Natural killer cell (primary cell): ENCODE data around the gene SLC6A3. TPM values are rescaled to one million over a fixed set of nuclear protein-coding genes. Genes with fewer than 3 reads are reported as not detected.

Experiments used
- ATAC-seq, 3 donors: fragments of 150-1000 bp in 2 of 3; fragments of 200-7000 bp in 1 of 3; cut with Tn5 transposase; 1 replicate in 1 of 3; 2 replicates in 2 of 3; pipeline ENCODE4 v1.10.0; 2021; ENCODE audit warnings: mild to moderate bottlenecking in 2 of 3, moderate library complexity in 2 of 3
- DNase-seq, 2 donors: peaks; one replicate each; pipeline versions ENCODE4 v3.0.0 to v3.0.0-alpha.2; 2013 to 2021; ENCODE audit warnings: mixed read lengths in 1 of 2
- H3K27ac ChIP-seq: one replicate; pipeline ENCODE4 v1.5.1; 2013; ENCODE audit warnings: mild to moderate bottlenecking, low read length
- H3K27me3 ChIP-seq: one replicate; pipeline ENCODE4 v1.6.1; 2013; ENCODE audit warnings: low read length; ENCODE audit not compliant: control insufficient read depth, insufficient read depth
- H3K36me3 ChIP-seq: one replicate; pipeline ENCODE4 v1.6.1; 2013; ENCODE audit warnings: low read length; ENCODE audit not compliant: control insufficient read depth, insufficient read depth
- H3K4me1 ChIP-seq: one replicate; pipeline ENCODE4 v1.6.1; 2013; ENCODE audit warnings: low read length; ENCODE audit not compliant: control insufficient read depth, insufficient read depth
- H3K4me3 ChIP-seq: one replicate; pipeline ENCODE4 v1.5.1; 2013; ENCODE audit warnings: low read length
- H3K9me3 ChIP-seq: one replicate; pipeline ENCODE4 v1.6.1; 2013; ENCODE audit warnings: low read length; ENCODE audit not compliant: control insufficient read depth, insufficient read depth
- H3K27ac Mint-ChIP-seq, 2 donors: one replicate each; pipeline ENCODE4 v1.8.0; 2022; ENCODE audit warnings: mild to moderate bottlenecking in 2 of 2, mixed read lengths in 2 of 2, moderate library complexity in 1 of 2
- H3K27me3 Mint-ChIP-seq, 2 donors: one replicate each; pipeline ENCODE4 v1.8.0; 2022; ENCODE audit warnings: low read depth in 2 of 2, mixed read lengths in 2 of 2
- H3K36me3 Mint-ChIP-seq: one replicate; pipeline ENCODE4 v1.8.0; 2022; ENCODE audit warnings: mixed read lengths
- H3K4me1 Mint-ChIP-seq, 2 donors: one replicate each; pipeline ENCODE4 v1.8.0; 2022; ENCODE audit warnings: mixed read lengths in 2 of 2
- H3K4me3 Mint-ChIP-seq: one replicate; pipeline ENCODE4 v1.8.0; 2022; ENCODE audit warnings: mild to moderate bottlenecking, moderate library complexity, mixed read lengths
- H3K9me3 Mint-ChIP-seq, 2 donors: one replicate each; pipeline ENCODE4 v1.8.0; 2022; ENCODE audit warnings: mixed read lengths in 2 of 2
- CTCF ChIP-seq: fragments of 200-600 bp; IDR thresholded peaks from one replicate; pipeline ENCODE4 v1.8.0; 2022; ENCODE audit warnings: antibody characterized with exemption
- WGBS: methylation state at CpG from one replicate; pipeline ENCODE4 v1.1.7; 2013; ENCODE audit warnings: missing lambda C conversion rate; ENCODE audit not compliant: insufficient coverage; 5-methylcytosine and 5-hydroxymethylcytosine counted together
- intact Hi-C: fragments of 100-400 bp; cut with micrococcal nuclease; formaldehyde crosslinking; loops from one replicate; pipeline ENCODE4 v1.14.2; 2022
- total RNA-seq, 4 donors: library from RNA; stranded (reverse); fragments of 120-200 nt in 1 of 4; gene quantifications; one replicate each; pipeline versions ENCODE4 v1.2.3 to v1.2.4, GENCODE V29; 2013 to 2022

Gene SLC6A3
- total RNA-seq, 3 donors from 2014 or later (not counting 1 experiment from before 2014, with no cell fraction given) = not detected

GRCh38 chr5:1345876-1346626 is 99.2 kb downstream of the SLC6A3 start:
- Histone ChIP-seq H3K9me3 (no peaks in the 10 kb centered on the region), H3K36me3 (peaks cover 17% of the 10 kb centered on the region), H3K27ac (no peak overlapping the region), H3K4me3 (peak overlapping the region; percentile 79), H3K27me3 (no peaks in the 10 kb centered on the region), H3K4me1 (peaks cover 27% of the 10 kb centered on the region)
- intact Hi-C loops = loop anchor here (2.0 kb wide), 1 partner anchor 41 kb away; no protein-coding TSS in a partner anchor
- no peak for TF ChIP-seq CTCF
- Mint-ChIP-seq H3K36me3 (no peaks in the 10 kb centered on the region), H3K9me3 (no peaks in the 10 kb centered on the region), H3K4me3 (peak overlapping the region; percentile 85), H3K27ac (peak overlapping the region; percentile 56 to 84), H3K4me1 (peaks cover 13 to 22% of the 10 kb centered on the region in 2 donors), H3K27me3 (no peaks in the 10 kb centered on the region)
- WGBS = 87% methylated on average over 27 of the region's 27 CpGs
- ATAC-seq (no peak), DNase-seq (no peak)

GRCh38 chr5:1344975-1345838 is 100.0 kb downstream of the SLC6A3 start, which contains the start of gene CLPTM1L:
Gene CLPTM1L (minus strand): TSS chr5:1345099. CDS start chr5:1344841, 258 bp downstream.
- TF ChIP-seq CTCF = no peak
- Histone ChIP-seq H3K4me1 (peaks cover 27% of the 10 kb centered on the region), H3K4me3 (peak within 1 kb of the TSS; percentile 79), H3K27ac (peak within 1 kb of the TSS; percentile 77), H3K27me3 (no peaks in the 10 kb centered on the region), H3K36me3 (peaks cover 24% of the 10 kb centered on the region), H3K9me3 (no peaks in the 10 kb centered on the region)
- Mint-ChIP-seq H3K9me3 (no peaks in the 10 kb centered on the region), H3K27me3 (no peaks in the 10 kb centered on the region), H3K27ac (peak within 1 kb of the TSS; percentile 80 to 84), H3K4me1 (peaks cover 16 to 22% of the 10 kb centered on the region in 2 donors), H3K36me3 (no peaks in the 10 kb centered on the region), H3K4me3 (peak within 1 kb of the TSS; percentile 87)
- DNase-seq = peak; percentile 90 to 97
- 1% methylated on average over 87 of the region's 87 CpGs for WGBS
- intact Hi-C loops = loop anchor here (2.0 kb wide), 1 partner anchor 42 kb away; no protein-coding TSS in a partner anchor
- peak; percentile 92 to 96 (median 93) for ATAC-seq

GRCh38 chr5:1343931-1344901 is 101.0 kb downstream of the SLC6A3 start:
- H3K9me3 ChIP-seq = no peaks in the 10 kb centered on the region
- WGBS = 10% methylated on average over 61 of the region's 61 CpGs
- Mint-ChIP-seq H3K27ac (peak overlapping the region; percentile 80 to 84), H3K9me3 (no peaks in the 10 kb centered on the region), H3K4me1 (peaks cover 16 to 22% of the 10 kb centered on the region in 2 donors), H3K27me3 (no peaks in the 10 kb centered on the region), H3K4me3 (peak overlapping the region; percentile 87), H3K36me3 (no peaks in the 10 kb centered on the region)
- no peaks in the 10 kb centered on the region for H3K27me3 ChIP-seq
- no peak for DNase-seq
- TF ChIP-seq CTCF = no peak
- H3K36me3 ChIP-seq = peaks cover 28% of the 10 kb centered on the region
- H3K4me3 ChIP-seq = peak overlapping the region; percentile 47
- no peak for ATAC-seq
- H3K4me1 ChIP-seq = peaks cover 27% of the 10 kb centered on the region
- no peak overlapping the region for H3K27ac ChIP-seq
- intact Hi-C loops = loop anchor here (2.0 kb wide), 1 partner anchor 43 kb away; no protein-coding TSS in a partner anchor
